AG08395 (cell line): ENCODE results near the gene MORN3.
"Not testable (repeated sequence)": the region's sequence is repeated elsewhere in the genome, so short reads cannot be mapped to it uniquely, and the experiment has no call there.

Source experiments
- DNase-seq: peaks from one replicate; pipeline ENCODE4 v3.0.0; 2012; ENCODE audit warnings: mixed read lengths, low spot score

MORN3 gene

DNA sequence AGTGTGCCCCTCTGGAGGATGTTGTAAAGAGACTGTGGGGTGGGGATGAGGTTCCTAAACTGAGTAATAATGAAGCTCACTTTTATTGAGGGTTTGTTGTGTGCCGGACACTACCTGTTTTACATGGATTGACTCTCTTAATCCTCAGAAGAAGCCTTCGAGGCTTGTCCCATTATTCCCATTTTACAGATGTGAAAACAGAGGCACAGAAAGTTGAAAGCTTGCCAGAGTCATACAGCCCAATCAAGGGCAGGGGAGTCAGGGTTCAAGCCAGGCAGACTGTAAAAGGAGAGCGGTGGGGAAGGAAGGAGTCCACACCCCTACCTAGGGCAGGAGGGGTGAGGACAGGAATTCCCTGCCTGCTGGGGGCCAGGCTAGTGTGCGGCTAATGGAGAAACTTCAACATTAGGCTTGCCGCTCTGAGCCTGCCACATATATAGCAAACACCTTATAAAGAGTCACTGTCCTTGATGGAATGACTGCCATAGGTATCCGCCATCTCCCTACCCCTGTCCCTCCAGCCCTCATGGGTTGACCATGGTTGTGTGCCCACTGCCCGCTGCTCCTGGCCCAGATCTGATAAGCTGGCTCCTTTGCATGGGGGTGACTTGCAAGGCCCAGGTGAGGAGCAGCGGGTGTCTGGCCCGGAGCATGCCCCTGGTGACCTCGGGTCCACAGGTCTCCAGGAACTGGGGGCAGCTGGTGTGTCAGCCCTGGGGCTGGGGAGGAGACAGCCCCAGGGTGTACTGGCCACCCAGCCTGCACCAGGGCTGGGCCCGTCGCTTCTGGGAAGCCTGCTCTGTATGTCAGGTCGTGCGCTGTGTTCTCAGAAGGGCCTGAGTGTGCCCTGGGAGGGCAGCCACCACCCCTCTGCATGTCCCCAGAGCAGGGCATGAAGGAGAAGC is 30.9 kb downstream of the MORN3 start:
- no peak for DNase-seq

DNA sequence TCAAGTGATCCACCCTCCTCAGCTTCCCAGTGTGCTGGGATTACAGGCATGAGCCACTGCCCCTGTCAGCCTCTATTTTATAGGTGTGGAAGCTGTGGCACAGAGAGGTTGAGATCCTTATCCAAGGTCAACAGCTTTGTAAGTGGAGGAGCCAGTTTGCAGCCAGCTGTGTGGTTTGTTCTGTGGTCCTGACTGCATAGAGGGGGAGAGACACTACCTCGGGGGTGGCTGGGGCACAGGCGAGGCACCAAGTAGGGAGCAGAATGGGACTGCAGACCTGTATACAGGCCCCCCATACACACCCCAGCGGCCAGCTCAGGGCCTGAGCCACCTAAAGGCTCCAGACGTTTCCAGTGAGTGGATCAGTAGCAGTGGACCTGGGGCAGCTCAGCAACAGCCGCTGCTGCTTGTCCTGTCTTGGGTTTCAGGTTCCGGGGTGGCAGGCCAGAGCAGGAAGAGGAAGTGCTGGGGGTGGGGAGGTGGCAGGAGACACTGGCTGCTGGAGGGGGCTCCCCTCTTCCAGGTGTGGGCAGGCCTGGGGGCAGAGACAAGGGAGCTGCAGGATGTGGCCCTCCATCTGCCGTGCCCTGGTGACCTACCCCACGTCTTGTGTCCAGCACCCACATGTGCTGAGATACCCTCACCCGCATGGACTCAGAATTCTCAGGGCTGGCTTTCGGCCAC is 32.1 kb downstream of the MORN3 start:
- DNase-seq = no peak

DNA sequence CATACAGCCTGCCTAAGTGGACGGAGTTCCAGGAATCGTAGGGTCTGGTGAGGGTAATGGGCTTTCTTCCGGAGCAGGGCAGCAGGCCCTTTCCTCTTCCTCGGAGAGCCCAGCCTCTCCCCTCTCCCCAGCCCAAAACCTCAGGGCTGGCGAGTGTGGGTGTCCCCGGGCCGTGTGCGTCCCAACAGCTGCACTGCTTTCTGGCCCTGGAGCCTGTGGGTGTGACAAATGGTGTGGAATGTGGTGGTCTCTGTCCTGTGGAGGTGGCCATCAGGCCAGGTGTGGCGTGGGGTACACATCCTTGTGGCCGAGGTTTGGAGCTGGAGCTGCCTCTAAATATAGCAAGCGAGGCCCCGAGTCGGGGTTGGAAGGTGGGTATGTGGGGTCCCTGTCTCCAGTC is 34.6 kb downstream of the MORN3 start:
- DNase-seq = no peak

DNA sequence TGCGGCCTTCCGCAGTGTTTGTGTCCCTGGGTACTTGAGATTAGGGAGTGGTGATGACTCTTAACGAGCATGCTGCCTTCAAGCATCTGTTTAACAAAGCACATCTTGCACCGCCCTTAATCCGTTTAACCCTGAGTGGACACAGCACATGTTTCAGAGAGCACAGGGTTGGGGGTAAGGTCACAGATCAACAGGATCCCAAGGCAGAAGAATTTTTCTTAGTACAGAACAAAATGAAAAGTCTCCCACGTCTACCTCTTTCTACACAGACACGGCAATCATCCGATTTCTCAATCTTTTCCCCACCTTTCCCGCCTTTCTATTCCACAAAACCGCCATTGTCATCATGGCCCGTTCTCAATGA is 35.6 kb downstream of the MORN3 start:
- DNase-seq = not testable (repeated sequence)

DNA sequence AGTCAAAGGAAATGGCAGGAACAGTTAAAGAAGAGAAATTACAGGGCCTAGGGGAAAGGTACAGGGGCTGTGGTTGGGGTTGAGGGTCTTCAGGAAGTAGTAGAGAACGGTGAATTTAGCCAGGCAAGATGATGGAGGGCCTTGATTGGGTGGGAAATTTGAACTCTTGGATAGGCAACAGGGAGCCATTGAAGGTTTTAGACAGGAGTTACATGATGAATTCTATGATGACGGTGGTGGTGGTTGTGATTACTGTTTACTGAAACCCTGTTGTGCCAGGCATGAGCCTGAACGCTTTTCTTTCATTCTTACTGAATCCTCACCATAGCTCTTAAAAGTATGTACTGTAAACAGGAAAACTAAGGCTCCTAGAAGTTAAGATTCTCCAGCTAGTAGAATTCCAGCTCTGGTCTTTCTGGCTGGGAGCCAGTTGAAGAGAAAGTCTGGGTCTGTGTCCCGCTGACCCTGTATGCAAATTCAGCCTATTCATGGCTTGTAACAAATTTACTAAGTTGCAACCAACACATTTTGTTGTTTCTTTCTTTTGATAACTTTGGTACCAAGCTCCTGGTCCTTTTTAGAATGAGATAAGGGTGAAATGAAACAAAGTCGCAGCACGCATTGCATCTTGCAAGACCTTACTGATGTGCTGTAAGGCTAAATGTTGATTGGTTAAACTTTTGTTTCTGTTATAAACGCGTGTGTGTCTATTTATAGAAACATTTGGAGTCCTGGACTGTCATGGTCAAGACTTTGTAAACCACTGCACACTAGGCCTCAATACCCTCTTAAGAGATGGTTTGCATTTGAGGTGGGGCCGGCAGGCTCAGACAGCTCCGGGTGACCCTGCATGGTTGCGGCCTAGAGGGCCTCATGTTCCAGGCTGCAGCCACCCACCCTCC is 37.1 kb downstream of the MORN3 start:
- DNase-seq = no peak

DNA sequence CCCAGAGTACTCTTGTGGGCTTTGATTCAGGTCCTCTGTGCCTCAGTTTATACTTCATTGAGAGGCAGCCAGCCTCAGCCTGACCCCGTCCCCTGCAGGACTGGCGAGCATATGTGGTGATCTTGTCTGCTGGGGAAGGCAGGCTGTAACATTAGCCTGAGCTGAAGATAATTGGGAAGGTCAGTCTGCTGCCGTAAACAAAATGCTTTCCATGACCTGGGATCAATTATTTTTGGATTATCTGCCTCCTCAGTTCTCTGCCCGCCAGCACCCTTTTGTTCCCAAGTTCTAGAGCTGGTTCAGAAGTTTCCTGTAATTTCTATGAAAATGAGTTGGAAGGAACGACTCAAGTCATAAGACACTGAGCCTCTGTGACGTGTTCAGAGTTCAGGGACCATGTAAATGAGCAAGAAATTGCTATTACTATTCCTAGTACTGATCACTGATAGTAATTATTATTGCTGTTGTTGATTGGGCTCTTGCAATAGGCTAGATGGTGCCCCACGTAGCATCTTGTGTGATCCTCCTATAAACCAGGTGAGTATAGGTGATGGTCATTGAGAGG is 38.6 kb downstream of the MORN3 start:
- no peak for DNase-seq

DNA sequence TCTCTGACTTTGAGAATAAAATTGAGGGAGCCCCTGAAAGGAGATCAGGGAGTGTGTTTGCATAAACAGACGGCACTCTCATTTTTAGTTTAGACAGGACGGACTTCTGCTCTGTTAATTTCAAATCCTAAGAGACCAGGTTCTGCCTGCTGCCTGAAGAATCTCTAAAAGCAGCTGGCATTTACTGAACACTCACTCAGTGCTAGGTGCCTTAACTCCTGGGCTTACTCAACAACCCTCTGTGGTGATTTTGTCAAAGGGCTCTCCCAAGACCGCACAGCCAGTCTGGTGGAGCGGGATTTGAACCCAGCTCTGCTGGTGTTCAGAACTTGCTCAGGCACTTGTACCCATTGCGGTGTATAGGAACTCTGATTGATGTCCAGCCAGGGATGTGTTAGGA is 40.9 kb downstream of the MORN3 start:
- no peak for DNase-seq

DNA sequence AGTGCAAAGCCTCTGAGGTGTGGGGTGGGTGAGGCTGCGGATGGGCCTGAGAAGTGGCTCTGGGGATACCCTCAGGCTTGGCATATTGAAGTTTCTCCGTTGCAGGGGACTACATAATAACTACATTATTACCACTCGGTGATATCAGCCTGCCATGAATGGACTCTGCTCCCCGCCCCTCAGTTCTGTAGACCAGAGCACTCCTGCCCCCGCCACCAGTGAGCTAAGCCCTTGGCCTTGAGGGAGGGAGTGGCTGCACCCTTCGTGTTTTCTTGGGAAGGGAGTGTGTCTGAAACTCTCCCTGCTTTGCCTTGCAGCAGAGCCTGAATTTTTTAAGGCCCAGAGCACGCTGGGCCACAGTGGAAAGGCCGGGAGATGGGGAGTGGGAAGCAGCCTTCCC is 41.4 kb downstream of the MORN3 start:
- no peak for DNase-seq

DNA sequence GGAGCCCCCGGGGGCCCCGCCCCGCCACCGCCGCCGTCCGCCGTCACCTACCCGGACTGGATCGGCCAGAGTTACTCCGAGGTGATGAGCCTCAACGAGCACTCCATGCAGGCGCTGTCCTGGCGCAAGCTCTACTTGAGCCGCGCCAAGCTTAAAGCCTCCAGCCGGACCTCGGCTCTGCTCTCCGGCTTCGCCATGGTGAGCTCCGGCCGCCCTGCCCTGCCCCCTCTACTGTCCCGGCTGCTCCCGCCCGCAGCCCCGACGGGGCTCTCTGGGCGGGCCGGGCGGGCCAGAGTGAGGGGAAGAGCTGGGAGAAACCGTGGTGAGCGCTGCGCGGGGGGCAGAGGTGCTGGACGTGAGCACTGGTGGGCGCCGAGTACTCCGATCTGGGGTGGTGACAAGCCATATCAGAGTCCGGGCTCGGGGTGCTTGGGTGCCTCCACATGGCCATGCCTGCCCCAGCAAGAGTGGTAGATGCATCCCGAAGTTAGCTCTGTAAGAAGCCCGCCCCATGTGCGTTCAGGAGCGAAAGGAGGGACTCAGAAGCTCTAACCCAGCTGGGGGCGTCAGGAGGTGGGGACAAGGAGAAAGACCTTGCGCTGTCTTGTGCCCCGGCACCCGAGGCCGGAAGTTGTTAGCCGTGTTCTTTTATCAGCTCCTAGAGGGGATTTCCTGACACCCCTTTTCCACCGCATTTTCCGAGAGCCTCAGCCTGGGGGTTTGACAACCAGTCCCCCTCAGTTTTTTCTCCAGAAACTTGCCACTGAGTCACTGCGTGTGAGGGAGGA is 42.4 kb downstream of the MORN3 start:
- peak; percentile 58 for DNase-seq

DNA sequence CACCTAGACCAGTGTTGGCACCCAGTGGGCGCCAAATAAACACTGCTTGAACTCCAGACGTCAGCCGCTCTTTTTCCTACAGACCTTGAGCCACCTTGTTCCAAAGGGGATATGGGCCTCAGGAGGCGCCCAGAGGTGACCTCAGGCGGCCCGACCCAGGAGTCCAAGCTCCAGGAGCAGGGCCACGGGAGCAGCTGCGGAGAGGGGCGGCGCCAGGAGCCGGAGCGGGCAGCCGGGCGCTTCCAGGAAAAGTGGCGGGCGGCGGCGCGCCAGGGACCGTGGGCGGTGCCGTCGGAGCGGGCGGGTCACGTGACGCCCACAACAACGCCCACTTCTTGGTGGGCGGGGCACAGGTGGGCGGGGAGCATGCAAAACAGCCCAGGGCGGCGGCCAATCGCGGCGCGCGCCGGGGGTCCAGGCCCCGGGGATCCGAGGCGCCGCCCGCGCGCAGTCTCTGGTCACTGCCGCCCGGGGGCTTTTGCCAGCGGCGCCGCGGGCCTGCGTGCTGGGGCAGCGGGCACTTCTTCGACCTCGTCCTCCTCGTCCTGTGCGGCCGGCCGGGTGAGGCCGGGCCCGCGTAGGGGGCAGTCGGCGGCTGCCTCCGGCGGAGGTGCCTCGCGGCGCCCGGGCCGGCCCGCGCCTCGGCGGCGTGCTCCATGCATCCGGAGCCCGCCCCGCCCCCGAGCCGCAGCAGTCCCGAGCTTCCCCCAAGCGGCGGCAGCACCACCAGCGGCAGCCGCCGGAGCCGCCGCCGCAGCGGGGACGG is 43.2 kb downstream of the MORN3 start, which contains the start of gene ORAI1:
Gene ORAI1 (plus strand): TSS at position 444 of the 766 bp plus-strand sequence.
- peak; percentile 98 for DNase-seq

DNA sequence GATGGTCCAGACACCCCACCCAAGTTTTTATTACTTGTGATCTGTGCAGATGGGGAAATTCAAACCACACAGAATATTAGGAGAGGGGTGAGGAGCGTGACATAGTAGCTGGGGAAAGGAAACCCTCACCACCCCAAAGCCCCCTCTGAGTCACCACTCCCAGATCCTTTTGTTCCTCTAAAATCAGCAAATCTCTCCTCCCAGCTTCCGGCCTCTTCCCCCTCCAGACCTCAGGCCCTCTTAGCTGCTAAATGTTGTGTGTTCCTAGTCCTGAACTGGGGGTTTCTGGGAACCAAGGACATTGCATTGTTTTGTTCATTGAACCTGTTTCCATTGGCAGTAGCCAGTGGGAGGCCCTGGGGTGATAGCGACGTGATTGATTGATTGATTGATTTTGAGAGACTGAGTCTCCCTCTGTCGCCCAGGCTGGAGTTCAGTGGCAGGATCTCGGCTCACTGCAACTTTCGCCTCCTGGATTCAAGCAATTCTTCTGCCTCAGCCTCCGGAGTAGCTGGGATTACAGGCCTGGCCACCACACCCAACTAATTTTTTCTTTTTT is 49.0 kb downstream of the MORN3 start:
- DNase-seq = no peak

DNA sequence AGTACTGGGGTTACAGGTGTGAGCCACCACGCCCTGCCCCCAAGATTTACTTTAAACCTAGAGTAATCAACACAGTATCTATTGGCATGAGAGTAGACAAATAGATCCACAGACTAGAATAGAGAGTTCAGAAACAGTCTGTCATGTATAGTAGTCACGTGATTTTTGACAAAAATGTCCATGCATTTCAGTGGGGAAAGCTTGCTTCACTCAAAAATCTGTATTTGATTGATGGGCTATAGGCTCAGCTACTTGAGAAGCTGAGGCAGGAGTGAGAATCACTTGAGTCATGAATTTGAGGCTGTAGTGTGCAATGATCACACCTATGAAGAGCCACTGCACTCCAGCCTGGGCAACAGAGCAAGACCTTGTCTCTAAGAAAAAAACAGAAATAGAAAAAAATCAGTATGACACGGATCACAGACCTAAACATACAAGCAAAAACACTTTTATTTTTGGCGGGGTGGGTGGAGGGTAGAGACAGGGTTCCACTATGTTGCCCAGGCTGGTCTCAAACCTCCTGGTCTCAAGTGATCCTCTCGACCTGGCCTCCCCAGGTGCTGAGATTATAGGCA is 50.7 kb downstream of the MORN3 start:
- DNase-seq = no peak

DNA sequence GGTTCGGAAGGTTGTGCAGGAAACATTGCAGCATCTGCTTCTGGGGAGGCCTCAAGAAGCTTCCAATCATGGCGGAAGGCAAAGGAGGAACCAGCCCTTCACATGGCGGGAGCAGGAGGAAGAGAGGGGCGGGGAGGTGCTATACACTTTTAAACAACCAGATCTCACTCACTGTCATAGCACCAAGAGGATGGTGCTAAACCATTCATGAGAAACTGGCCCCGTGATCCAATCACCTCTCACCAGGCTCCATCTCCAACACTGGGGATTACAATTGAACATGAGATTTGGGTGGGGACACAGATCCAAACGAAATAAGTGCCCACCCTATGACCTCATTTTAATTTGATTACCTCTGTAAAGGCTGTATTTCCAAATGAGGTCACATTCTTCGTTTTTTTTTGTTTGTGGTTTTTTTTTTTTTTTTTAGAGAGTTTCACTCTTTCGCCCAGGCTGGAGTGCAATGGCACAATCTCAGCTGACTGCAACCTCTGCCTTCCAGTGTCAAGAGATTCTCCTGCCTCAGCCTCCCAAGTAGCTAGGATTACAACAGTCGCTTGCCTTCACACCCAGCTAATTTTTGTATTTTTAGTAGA is 54.5 kb downstream of the MORN3 start:
- DNase-seq = no peak

DNA sequence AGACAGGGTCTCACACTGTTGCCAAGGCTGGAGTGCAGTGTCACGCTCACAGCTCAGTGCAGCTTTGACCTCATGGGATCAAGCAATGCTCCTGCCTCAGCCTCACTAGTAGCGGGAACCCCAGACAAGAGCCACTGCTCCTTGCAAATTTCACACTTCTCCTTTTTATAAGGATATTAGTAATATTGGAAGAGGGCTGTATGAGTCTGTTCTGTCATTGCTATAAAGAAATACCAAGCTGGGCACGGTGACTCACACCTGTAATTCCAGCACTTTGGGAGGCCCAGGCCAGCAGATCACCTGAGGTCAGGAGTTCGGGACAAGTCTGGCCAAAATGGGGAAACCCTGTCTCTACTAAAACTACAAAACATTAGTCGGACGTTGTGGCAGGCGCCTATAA is 56.0 kb downstream of the MORN3 start:
- DNase-seq = no peak

DNA sequence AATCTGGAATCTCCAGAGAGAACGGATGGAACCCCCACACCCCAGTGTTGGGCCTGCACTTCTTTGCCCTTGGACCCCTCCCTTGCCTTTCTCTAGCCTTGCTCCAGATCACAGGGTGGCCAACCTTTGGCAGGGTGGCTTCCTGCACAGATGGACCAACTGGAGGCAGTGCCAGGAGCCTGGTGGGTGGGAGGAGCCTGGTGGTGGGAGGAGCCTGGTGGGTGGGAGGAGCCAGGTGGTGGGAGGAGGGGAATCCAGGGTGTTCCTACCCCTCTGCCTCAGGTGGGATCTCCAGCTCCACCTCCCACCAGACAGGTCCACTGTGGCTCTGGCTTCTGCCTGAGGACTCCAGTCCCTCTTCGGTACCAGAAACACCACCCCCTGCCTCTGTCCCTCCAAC is 58.1 kb downstream of the MORN3 start:
- DNase-seq = no peak

DNA sequence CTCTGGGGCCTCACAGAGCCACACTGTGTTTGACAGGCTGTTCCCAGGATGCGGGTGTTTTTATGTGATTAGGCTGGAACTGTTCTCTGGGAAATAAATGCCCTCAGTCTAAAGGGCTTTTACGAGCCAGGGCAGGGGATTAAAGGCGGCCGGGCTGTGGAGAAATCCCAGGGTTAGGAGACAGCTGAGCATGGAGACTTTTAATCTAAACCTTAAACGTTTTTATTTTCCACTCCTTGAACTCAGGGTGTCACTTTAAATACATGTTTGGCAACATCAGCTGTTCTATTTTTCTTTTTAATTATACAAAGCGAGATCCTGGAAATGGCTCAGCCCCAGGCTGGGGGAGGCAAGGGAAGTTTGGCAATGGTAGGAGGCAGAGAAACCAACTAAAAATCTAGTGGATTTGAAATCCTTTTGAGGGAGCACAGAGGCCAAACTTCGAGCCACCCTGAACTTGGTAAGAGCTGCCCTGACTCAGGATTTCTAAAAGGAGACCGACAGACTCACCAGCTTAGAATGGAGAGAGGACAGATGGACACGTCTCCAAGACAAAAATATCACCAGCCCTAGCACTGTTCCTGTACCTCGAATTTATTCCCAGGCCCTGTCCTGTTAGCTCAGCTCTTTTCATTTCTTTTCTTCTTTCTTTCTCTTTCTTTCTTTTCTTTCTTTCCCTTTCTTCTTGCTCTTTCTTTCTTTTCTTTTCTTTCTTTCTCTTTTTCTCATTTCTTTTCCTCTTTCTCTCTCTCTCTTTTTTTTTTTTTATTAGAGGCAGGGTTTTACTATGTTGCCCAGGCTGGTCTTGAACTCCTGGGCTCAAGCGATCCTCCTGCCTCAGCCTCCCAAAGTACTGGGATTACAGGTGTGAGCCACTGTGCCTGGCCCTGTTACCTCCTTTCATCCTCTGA is 59.0 kb downstream of the MORN3 start:
- DNase-seq = peak; percentile 63

DNA sequence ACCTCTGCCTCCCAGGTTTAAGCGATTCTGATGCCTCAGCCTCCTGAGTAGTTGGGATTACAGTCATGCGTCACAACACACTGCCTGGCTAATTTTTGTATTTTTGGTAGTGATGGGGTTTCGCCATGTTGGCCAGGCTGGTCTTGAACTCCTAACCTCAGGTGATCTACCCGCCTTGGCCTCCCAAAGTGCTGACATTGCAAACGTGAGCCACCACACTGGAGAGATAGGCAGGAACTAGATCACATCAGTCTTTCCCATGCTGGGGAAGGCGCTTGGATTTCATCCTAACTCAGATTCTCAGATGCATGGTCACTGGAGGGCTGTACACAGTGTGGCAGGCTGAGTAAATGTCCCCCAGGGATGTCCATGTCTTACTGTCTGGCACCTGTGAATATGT is 61.2 kb downstream of the MORN3 start:
- no peak for DNase-seq

DNA sequence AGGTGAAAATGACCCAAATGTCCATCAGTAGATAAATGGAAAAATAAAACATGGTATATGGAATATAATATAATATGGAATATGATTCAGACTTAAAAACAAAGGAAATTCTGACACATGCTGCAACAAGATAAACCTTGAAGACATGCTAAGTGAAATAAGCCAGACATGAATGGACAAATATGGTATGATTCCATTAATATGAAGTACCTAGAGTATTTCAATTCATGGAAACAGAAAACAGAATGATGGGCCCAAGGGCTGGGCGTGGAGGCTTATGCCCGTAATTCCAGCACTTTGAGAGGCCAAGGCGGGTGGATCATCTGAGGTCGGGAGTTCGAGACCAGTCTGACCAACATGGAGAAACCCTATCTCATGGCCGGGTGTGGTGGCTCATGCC is 65.9 kb downstream of the MORN3 start:
- DNase-seq = no peak
